Measurements from ENCODE around the gene TRIL. TPM values are rescaled to one million over a fixed set of nuclear protein-coding genes. Genes with fewer than 3 reads are reported as not detected.

Gene TRIL
- total RNA-seq, 1 experiment from 2014 or later = 3.0 TPM

DNA sequence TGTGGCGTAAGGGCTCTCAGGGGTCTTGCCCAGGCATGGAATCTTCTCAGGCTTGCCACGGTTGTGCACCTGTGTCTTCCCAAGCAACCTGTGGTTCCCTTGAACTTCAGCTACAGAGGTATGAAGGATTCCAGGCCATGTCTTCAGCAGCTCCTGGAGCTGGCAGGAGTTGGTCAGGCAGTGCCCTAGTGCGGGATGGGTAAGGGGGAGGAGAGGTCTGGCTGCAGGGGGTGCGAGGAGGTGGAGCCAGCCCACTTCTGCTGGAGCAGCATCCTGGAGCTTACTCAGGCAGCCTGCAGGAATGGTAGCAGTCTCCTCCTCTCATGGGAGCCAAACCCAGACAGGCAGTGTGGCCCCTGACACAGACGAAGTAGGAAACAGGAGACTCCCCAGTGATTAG, 3.8 kb upstream of the TRIL start:
- H3K4me1 Mint-ChIP-seq = peaks cover 34% of the 10 kb centered on the region
- DNase-seq (ENCODE audit: low spot score) (peak; percentile 60), ATAC-seq (peak; percentile 79)
- H3K4me3 Mint-ChIP-seq = no peak overlapping the region
- H3K27ac Mint-ChIP-seq = no peak overlapping the region
- H3K36me3 Mint-ChIP-seq = no peaks in the 10 kb centered on the region
- TF ChIP-seq, protein P1, sequence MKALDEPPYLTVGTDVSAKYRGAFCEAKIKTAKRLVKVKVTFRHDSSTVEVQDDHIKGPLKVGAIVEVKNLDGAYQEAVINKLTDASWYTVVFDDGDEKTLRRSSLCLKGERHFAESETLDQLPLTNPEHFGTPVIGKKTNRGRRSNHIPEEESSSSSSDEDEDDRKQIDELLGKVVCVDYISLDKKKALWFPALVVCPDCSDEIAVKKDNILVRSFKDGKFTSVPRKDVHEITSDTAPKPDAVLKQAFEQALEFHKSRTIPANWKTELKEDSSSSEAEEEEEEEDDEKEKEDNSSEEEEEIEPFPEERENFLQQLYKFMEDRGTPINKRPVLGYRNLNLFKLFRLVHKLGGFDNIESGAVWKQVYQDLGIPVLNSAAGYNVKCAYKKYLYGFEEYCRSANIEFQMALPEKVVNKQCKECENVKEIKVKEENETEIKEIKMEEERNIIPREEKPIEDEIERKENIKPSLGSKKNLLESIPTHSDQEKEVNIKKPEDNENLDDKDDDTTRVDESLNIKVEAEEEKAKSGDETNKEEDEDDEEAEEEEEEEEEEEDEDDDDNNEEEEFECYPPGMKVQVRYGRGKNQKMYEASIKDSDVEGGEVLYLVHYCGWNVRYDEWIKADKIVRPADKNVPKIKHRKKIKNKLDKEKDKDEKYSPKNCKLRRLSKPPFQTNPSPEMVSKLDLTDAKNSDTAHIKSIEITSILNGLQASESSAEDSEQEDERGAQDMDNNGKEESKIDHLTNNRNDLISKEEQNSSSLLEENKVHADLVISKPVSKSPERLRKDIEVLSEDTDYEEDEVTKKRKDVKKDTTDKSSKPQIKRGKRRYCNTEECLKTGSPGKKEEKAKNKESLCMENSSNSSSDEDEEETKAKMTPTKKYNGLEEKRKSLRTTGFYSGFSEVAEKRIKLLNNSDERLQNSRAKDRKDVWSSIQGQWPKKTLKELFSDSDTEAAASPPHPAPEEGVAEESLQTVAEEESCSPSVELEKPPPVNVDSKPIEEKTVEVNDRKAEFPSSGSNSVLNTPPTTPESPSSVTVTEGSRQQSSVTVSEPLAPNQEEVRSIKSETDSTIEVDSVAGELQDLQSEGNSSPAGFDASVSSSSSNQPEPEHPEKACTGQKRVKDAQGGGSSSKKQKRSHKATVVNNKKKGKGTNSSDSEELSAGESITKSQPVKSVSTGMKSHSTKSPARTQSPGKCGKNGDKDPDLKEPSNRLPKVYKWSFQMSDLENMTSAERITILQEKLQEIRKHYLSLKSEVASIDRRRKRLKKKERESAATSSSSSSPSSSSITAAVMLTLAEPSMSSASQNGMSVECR (CRISPR knock-in tag; IDR thresholded peaks at IDR 0.05; ENCODE audit: borderline replicate concordance) = no peak
- TF ChIP-seq FOXP1 (CRISPR knock-in tag; IDR thresholded peaks at IDR 0.05; ENCODE audit: borderline replicate concordance) (no peak), ZNF121 (CRISPR knock-in tag; IDR thresholded peaks at IDR 0.05) (no peak), SP1 (CRISPR knock-in tag; conservative IDR thresholded peaks at IDR 0.05) (0 out of 2 replicates have a peak, but pooled peaks have one; percentile 20)
- TF ChIP-seq, protein P2, sequence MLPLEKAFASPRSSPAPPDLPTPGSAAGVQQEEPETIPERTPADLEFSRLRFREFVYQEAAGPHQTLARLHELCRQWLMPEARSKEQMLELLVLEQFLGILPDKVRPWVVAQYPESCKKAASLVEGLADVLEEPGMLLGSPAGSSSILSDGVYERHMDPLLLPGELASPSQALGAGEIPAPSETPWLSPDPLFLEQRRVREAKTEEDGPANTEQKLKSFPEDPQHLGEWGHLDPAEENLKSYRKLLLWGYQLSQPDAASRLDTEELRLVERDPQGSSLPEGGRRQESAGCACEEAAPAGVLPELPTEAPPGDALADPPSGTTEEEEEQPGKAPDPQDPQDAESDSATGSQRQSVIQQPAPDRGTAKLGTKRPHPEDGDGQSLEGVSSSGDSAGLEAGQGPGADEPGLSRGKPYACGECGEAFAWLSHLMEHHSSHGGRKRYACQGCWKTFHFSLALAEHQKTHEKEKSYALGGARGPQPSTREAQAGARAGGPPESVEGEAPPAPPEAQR (CRISPR knock-in tag; IDR thresholded peaks at IDR 0.05) = no peak
- TF ChIP-seq, protein P3, sequence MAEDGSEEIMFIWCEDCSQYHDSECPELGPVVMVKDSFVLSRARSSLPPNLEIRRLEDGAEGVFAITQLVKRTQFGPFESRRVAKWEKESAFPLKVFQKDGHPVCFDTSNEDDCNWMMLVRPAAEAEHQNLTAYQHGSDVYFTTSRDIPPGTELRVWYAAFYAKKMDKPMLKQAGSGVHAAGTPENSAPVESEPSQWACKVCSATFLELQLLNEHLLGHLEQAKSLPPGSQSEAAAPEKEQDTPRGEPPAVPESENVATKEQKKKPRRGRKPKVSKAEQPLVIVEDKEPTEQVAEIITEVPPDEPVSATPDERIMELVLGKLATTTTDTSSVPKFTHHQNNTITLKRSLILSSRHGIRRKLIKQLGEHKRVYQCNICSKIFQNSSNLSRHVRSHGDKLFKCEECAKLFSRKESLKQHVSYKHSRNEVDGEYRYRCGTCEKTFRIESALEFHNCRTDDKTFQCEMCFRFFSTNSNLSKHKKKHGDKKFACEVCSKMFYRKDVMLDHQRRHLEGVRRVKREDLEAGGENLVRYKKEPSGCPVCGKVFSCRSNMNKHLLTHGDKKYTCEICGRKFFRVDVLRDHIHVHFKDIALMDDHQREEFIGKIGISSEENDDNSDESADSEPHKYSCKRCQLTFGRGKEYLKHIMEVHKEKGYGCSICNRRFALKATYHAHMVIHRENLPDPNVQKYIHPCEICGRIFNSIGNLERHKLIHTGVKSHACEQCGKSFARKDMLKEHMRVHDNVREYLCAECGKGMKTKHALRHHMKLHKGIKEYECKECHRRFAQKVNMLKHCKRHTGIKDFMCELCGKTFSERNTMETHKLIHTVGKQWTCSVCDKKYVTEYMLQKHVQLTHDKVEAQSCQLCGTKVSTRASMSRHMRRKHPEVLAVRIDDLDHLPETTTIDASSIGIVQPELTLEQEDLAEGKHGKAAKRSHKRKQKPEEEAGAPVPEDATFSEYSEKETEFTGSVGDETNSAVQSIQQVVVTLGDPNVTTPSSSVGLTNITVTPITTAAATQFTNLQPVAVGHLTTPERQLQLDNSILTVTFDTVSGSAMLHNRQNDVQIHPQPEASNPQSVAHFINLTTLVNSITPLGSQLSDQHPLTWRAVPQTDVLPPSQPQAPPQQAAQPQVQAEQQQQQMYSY (CRISPR knock-in tag; IDR thresholded peaks at IDR 0.05) = peak; percentile 92
- TF ChIP-seq, protein P4, sequence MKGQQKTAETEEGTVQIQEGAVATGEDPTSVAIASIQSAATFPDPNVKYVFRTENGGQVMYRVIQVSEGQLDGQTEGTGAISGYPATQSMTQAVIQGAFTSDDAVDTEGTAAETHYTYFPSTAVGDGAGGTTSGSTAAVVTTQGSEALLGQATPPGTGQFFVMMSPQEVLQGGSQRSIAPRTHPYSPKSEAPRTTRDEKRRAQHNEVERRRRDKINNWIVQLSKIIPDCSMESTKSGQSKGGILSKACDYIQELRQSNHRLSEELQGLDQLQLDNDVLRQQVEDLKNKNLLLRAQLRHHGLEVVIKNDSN (CRISPR knock-in tag; IDR thresholded peaks at IDR 0.05) = no peak
- TF ChIP-seq, protein P5, sequence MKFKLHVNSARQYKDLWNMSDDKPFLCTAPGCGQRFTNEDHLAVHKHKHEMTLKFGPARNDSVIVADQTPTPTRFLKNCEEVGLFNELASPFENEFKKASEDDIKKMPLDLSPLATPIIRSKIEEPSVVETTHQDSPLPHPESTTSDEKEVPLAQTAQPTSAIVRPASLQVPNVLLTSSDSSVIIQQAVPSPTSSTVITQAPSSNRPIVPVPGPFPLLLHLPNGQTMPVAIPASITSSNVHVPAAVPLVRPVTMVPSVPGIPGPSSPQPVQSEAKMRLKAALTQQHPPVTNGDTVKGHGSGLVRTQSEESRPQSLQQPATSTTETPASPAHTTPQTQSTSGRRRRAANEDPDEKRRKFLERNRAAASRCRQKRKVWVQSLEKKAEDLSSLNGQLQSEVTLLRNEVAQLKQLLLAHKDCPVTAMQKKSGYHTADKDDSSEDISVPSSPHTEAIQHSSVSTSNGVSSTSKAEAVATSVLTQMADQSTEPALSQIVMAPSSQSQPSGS (CRISPR knock-in tag; IDR thresholded peaks at IDR 0.05; ENCODE audit: borderline replicate concordance, low read depth) = no peak
- CTCF ChIA-PET = interaction anchor here (0.6 to 3.3 kb wide), 9 partner anchors 19 to 650 kb away, joined by 3 to 29 read pairs (median 4); no protein-coding TSS in a partner anchor
- H3K9me3 Mint-ChIP-seq = no peaks in the 10 kb centered on the region
- POLR2A ChIA-PET = interaction anchor here (0.7 kb wide), 1 partner anchor 28 kb away, joined by 3 read pairs; no protein-coding TSS in a partner anchor
- peaks cover 44% of the 10 kb centered on the region for H3K27me3 Mint-ChIP-seq (ENCODE audit: low read depth)

DNA sequence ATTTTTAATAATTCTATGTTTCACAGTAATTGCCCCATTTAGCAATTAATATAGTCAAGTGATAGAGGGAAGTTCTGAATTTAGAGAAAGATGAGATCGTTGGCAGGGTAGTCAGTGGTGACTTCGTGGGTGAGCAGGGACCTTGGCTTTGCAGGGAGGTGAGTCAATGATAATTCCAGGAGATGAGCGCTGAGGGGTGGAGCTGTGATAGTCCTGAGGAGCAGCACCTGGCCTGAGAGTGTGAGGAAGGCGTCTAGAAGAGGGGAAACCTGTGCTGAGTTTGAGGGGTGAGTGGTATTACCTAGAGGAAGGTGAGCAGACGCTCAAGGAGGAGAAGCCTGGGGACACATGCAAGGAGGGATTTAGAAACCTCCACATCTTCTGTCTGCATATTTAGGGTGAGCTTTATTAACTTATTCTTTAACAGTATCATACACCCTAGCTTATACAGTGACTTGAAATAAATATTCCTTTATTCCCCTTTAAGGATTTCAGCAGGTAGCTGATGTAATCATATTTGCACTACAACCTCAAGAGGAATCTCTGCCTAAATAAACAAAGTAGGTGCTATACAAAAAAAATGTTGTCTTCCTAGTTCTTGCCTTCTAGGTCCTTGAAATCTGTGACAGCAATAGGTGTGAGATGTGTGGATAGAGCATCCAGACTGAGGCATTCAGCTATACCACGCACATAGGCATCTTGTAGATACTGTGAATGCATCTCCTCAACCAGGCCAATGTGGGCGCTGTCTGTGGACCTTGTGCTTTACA, 2.1 kb upstream of the TRIL start:
- H3K9me3 Mint-ChIP-seq = no peaks in the 10 kb centered on the region
- peaks cover 52% of the 10 kb centered on the region for H3K27me3 Mint-ChIP-seq (ENCODE audit: low read depth)
- H3K4me1 Mint-ChIP-seq = peaks cover 37% of the 10 kb centered on the region
- no peak overlapping the region for H3K27ac Mint-ChIP-seq
- ChIA-PET CTCF (interaction anchor here (0.9 to 3.3 kb wide), 4 partner anchors 21 to 230 kb away, joined by 3 to 29 read pairs (median 15); no protein-coding TSS in a partner anchor), POLR2A (no interaction called here)
- DNase-seq (ENCODE audit: low spot score) = no peak
- no peaks in the 10 kb centered on the region for H3K36me3 Mint-ChIP-seq
- no peak overlapping the region for H3K4me3 Mint-ChIP-seq
- no peak for ATAC-seq
- TF ChIP-seq, protein P6, sequence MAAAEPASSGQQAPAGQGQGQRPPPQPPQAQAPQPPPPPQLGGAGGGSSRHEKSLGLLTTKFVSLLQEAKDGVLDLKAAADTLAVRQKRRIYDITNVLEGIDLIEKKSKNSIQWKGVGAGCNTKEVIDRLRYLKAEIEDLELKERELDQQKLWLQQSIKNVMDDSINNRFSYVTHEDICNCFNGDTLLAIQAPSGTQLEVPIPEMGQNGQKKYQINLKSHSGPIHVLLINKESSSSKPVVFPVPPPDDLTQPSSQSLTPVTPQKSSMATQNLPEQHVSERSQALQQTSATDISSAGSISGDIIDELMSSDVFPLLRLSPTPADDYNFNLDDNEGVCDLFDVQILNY (CRISPR knock-in tag; IDR thresholded peaks at IDR 0.05) = no peak
- TF ChIP-seq CBFB (CRISPR knock-in tag; IDR thresholded peaks at IDR 0.05; ENCODE audit: low read depth) (no peak), ZNF232 (CRISPR knock-in tag; IDR thresholded peaks at IDR 0.05) (no peak), ETV6 (CRISPR knock-in tag; IDR thresholded peaks at IDR 0.05) (no peak), FOXJ3 (CRISPR knock-in tag; IDR thresholded peaks at IDR 0.05; ENCODE audit: borderline replicate concordance) (no peak), OVOL2 (CRISPR knock-in tag; IDR thresholded peaks at IDR 0.05; ENCODE audit: borderline replicate concordance) (no peak), GABPB1 (CRISPR knock-in tag; IDR thresholded peaks at IDR 0.05) (no peak)
- TF ChIP-seq, protein P7, sequence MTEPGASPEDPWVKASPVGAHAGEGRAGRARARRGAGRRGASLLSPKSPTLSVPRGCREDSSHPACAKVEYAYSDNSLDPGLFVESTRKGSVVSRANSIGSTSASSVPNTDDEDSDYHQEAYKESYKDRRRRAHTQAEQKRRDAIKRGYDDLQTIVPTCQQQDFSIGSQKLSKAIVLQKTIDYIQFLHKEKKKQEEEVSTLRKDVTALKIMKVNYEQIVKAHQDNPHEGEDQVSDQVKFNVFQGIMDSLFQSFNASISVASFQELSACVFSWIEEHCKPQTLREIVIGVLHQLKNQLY (CRISPR knock-in tag; IDR thresholded peaks at IDR 0.05) = no peak
- TF ChIP-seq, protein P8, sequence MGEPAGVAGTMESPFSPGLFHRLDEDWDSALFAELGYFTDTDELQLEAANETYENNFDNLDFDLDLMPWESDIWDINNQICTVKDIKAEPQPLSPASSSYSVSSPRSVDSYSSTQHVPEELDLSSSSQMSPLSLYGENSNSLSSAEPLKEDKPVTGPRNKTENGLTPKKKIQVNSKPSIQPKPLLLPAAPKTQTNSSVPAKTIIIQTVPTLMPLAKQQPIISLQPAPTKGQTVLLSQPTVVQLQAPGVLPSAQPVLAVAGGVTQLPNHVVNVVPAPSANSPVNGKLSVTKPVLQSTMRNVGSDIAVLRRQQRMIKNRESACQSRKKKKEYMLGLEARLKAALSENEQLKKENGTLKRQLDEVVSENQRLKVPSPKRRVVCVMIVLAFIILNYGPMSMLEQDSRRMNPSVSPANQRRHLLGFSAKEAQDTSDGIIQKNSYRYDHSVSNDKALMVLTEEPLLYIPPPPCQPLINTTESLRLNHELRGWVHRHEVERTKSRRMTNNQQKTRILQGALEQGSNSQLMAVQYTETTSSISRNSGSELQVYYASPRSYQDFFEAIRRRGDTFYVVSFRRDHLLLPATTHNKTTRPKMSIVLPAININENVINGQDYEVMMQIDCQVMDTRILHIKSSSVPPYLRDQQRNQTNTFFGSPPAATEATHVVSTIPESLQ (CRISPR knock-in tag; IDR thresholded peaks at IDR 0.05) = no peak
